ENCODE measurements around the gene C12orf57. TPM values are rescaled to one million over a fixed set of nuclear protein-coding genes. Genes with fewer than 3 reads are reported as not detected.
A peak's percentile ranks its signal among the peaks of the same experiment; 100 is the strongest.

Gene C12orf57
- total RNA-seq, 1 experiment from 2014 or later, result 176 TPM

GRCh38 chr12:6967651-6968100, 23.9 kb downstream of the C12orf57 start:
- no peak for TF ChIP-seq CTCF (IDR thresholded peaks at IDR 0.05; ENCODE audit: unreplicated experiment)
- peaks cover 75% of the 10 kb centered on the region for H3K36me3 Mint-ChIP-seq (ENCODE audit: insufficient read depth, unreplicated experiment)
- H3K4me3 Mint-ChIP-seq (ENCODE audit: unreplicated experiment), result no peak overlapping the region
- DNase-seq (ENCODE audit: unreplicated experiment), result no peak
- no TSS peak for BruUV-seq (replicated peaks)
- no peak overlapping the region for H3K27ac Mint-ChIP-seq (ENCODE audit: low read depth, unreplicated experiment)
- peaks cover 52% of the 10 kb centered on the region for H3K4me1 Mint-ChIP-seq (ENCODE audit: insufficient read depth, unreplicated experiment)
- H3K9me3 Mint-ChIP-seq (ENCODE audit: unreplicated experiment), result no peaks in the 10 kb centered on the region
- intact Hi-C loops (cut with micrococcal nuclease), result no loop called here
- no peaks in the 10 kb centered on the region for H3K27me3 Mint-ChIP-seq (ENCODE audit: insufficient read depth, unreplicated experiment)
- ChIA-PET POLR2A (interaction anchor here (0.6 to 4.5 kb wide), 5 partner anchors 8 to 274 kb away, joined by 3 to 78 read pairs (median 4); partner anchors contain the start of genes C12orf57, LPCAT3 and RNU7-1), CTCF (interaction anchor here (0.6 to 2.8 kb wide), 15 partner anchors 20 to 145 kb away, joined by 3 to 21 read pairs (median 4); partner anchors contain the start of genes C12orf57, LPCAT3 and RNU7-1)

GRCh38 chr12:6968426-6968825, 24.6 kb downstream of the C12orf57 start:
- Mint-ChIP-seq H3K27ac (ENCODE audit: low read depth, unreplicated experiment) (peak overlapping the region; percentile 99), H3K36me3 (ENCODE audit: insufficient read depth, unreplicated experiment) (peaks cover 78% of the 10 kb centered on the region), H3K4me3 (ENCODE audit: unreplicated experiment) (peak overlapping the region; percentile 93), H3K9me3 (ENCODE audit: unreplicated experiment) (no peaks in the 10 kb centered on the region), H3K4me1 (ENCODE audit: insufficient read depth, unreplicated experiment) (peaks cover 51% of the 10 kb centered on the region), H3K27me3 (ENCODE audit: insufficient read depth, unreplicated experiment) (no peaks in the 10 kb centered on the region)
- ChIA-PET CTCF (interaction anchor here (0.5 to 2.8 kb wide), 20 partner anchors 21 to 526 kb away, joined by 3 to 21 read pairs (median 4); partner anchors contain the start of genes C12orf57, LPCAT3, MLF2 and RNU7-1), POLR2A (interaction anchor here (0.6 to 4.5 kb wide), 13 partner anchors 24 to 434 kb away, joined by 3 to 78 read pairs (median 3); partner anchors contain the start of genes C12orf57, GAPDH, LPCAT3 and RNU7-1)
- no TSS peak for BruUV-seq (replicated peaks)
- no peak for TF ChIP-seq CTCF (IDR thresholded peaks at IDR 0.05; ENCODE audit: unreplicated experiment)
- intact Hi-C loops (cut with micrococcal nuclease), result no loop called here
- DNase-seq (ENCODE audit: unreplicated experiment), result no peak

GRCh38 chr12:6970096-6970527, 26.3 kb downstream of the C12orf57 start:
- peak overlapping the region; percentile 93 for H3K4me3 Mint-ChIP-seq (ENCODE audit: unreplicated experiment)
- H3K27me3 Mint-ChIP-seq (ENCODE audit: insufficient read depth, unreplicated experiment), result no peaks in the 10 kb centered on the region

More at GRCh38 chr12:6970096-6970527, 26.3 kb downstream of the C12orf57 start:
- no peak for TF ChIP-seq CTCF (IDR thresholded peaks at IDR 0.05; ENCODE audit: unreplicated experiment)
- H3K27ac Mint-ChIP-seq (ENCODE audit: low read depth, unreplicated experiment), result peak overlapping the region; percentile 99
- no peak for DNase-seq (ENCODE audit: unreplicated experiment)
- TSS peak; percentile 29 for BruUV-seq (replicated peaks)
- peaks cover 37% of the 10 kb centered on the region for H3K4me1 Mint-ChIP-seq (ENCODE audit: insufficient read depth, unreplicated experiment)
- ChIA-PET CTCF (interaction anchor here (1.5 to 2.8 kb wide), 2 partner anchors 45 to 143 kb away, joined by 7 to 17 read pairs; no protein-coding TSS in a partner anchor), POLR2A (interaction anchor here (0.7 to 4.5 kb wide), 7 partner anchors 8 to 138 kb away, joined by 3 to 78 read pairs (median 5); partner anchors contain the start of genes C12orf57, C1RL, LPCAT3 and RNU7-1)
- H3K36me3 Mint-ChIP-seq (ENCODE audit: insufficient read depth, unreplicated experiment), result peaks cover 78% of the 10 kb centered on the region
- intact Hi-C loops (cut with micrococcal nuclease), result loop anchor here (2.0 to 5.0 kb wide), 2 partner anchors 49 to 122 kb away; partner anchors contain the start of genes C1R and LPCAT3
- H3K9me3 Mint-ChIP-seq (ENCODE audit: unreplicated experiment), result no peaks in the 10 kb centered on the region
